HepG2 (cell line): ENCODE measurements around the gene YBX2. TPM values are rescaled to one million over a fixed set of nuclear protein-coding genes. Genes with fewer than 3 reads are reported as not detected.

Experiments
- ARHGAP35 ChIP-seq: sonication (generic); formaldehyde crosslinking; IDR thresholded peaks from 2 replicates; pipeline ENCODE4 v1.9.0; 2022; ENCODE audit warnings: mild to moderate bottlenecking, inconsistent platforms, moderate library complexity, missing genetic modification reagents, borderline replicate concordance
- CC2D1A ChIP-seq: sonication (generic); formaldehyde crosslinking; IDR thresholded peaks from 2 replicates; pipeline ENCODE4 v1.8.1; 2023; ENCODE audit warnings: mild to moderate bottlenecking, missing genetic modification reagents
- DR1 ChIP-seq: sonication (generic); formaldehyde crosslinking; IDR thresholded peaks from 2 replicates; pipeline ENCODE4 v1.8.0; 2021; ENCODE audit warnings: mild to moderate bottlenecking, missing genetic modification reagents, inconsistent platforms
- FIP1L1 ChIP-seq: fragments of 200-400 bp; formaldehyde crosslinking; IDR thresholded peaks from 2 replicates; pipeline ENCODE4 v1.6.1; 2018; ENCODE audit warnings: low read depth, mild to moderate bottlenecking, low read length, moderate library complexity, borderline replicate concordance; ENCODE audit not compliant: insufficient read depth
- FOXK1 ChIP-seq: sonication (generic); formaldehyde crosslinking; IDR thresholded peaks from 2 replicates; pipeline ENCODE4 v1.4.0; 2020; ENCODE audit warnings: low read depth, missing genetic modification reagents, borderline replicate concordance
- GATAD1 ChIP-seq: IDR thresholded peaks from 2 replicates; pipeline ENCODE4 v1.6.1; 2016; ENCODE audit warnings: missing genetic modification reagents, missing compliant biosample characterization
- MTA3 ChIP-seq: sonication (generic); formaldehyde crosslinking; IDR thresholded peaks from 2 replicates; pipeline ENCODE4 v1.4.0; 2020; ENCODE audit warnings: missing genetic modification reagents
- RFX3 ChIP-seq: IDR thresholded peaks from 2 replicates; pipeline ENCODE4 v1.6.1; 2016; ENCODE audit warnings: missing biosample characterization, missing genetic modification reagents
- SALL2 ChIP-seq: sonication (generic); formaldehyde crosslinking; IDR thresholded peaks from 2 replicates; pipeline ENCODE4 v1.8.1; 2023; ENCODE audit warnings: mild to moderate bottlenecking, missing genetic modification reagents, inconsistent platforms
- ZBTB21 ChIP-seq: sonication (generic); formaldehyde crosslinking; IDR thresholded peaks from 2 replicates; pipeline ENCODE4 v1.4.0; 2020; ENCODE audit warnings: missing genetic modification reagents
- ZNF136 ChIP-seq: sonication (generic); formaldehyde crosslinking; IDR thresholded peaks from 2 replicates; pipeline ENCODE4 v1.8.1; 2022; ENCODE audit warnings: low read depth, mild to moderate bottlenecking, moderate library complexity, missing genetic modification reagents
- ZNF282 ChIP-seq: fragments of 450-650 bp; IDR thresholded peaks from 2 replicates; pipeline ENCODE4 v1.6.1; 2018; ENCODE audit not compliant: partially characterized antibody
- ZNF350 ChIP-seq: sonication (generic); formaldehyde crosslinking; IDR thresholded peaks from 2 replicates; pipeline ENCODE4 v1.4.0; 2020; ENCODE audit warnings: mild to moderate bottlenecking, low read depth, missing genetic modification reagents, borderline replicate concordance
- ZNF574 ChIP-seq: sonication (generic); formaldehyde crosslinking; IDR thresholded peaks from 2 replicates; pipeline ENCODE4 v1.4.0; 2020; ENCODE audit warnings: missing genetic modification reagents
- ZNF607 ChIP-seq: sonication (generic); formaldehyde crosslinking; IDR thresholded peaks from 2 replicates; pipeline ENCODE4 v1.5.1; 2020; ENCODE audit warnings: missing genetic modification reagents, mild to moderate bottlenecking, borderline replicate concordance
- ZSCAN5A ChIP-seq: sonication (generic); formaldehyde crosslinking; IDR thresholded peaks from 2 replicates; pipeline ENCODE4 v1.8.0; 2022; ENCODE audit warnings: mild to moderate bottlenecking, missing genetic modification reagents, borderline replicate concordance
- polyA plus RNA-seq, 8 experiments: library from polyadenylated mRNA; depleted of rRNA in 3 of 8; stranded (reverse) in 7 of 8; unstranded in 1 of 8; fragments of >200 nt; fragmentation: Illumina TruSeq in 4 of 8; extraction: Trizol in 4 of 8; gene quantifications; 2 replicates each; pipeline versions ENCODE4 v1.2.1 to v1.2.3, GENCODE V29; 2011 to 2016; ENCODE audit warnings: low read depth in 4 of 8, missing spikeins in 1 of 8, mixed read lengths in 1 of 8; ENCODE audit not compliant: insufficient read depth in 1 of 8
- total RNA-seq, 5 experiments: library from RNA; depleted of rRNA; stranded (reverse); fragments of >200 nt; fragmentation: Illumina TruSeq; extraction: Trizol; gene quantifications; 2 replicates each; pipeline ENCODE4 v1.2.3, GENCODE V29; 2016; ENCODE audit warnings: low read depth in 1 of 5
- TF ChIP-seq, protein P1 (sequence below): sonication (generic); formaldehyde crosslinking; IDR thresholded peaks from 2 replicates; pipeline ENCODE4 v1.4.0; 2020; ENCODE audit warnings: missing genetic modification reagents
- TF ChIP-seq, protein P2 (sequence below): sonication (generic); formaldehyde crosslinking; IDR thresholded peaks from 2 replicates; pipeline ENCODE4 v1.4.0; 2020; ENCODE audit warnings: missing genetic modification reagents, mild to moderate bottlenecking, borderline replicate concordance

The YBX2 gene
- total and polyA plus RNA-seq, 2 of the 13 experiments (the other 11 are each of a cell fraction or from before 2014, with no cell fraction given): 0.12 to 0.22 TPM

GRCh38 chr17:7329374-7329996 is 35.0 kb upstream of the YBX2 start (continued):
- TF ChIP-seq ZNF607 (CRISPR knock-in tag) (peak; percentile 63; the same call in 1 of the 2 replicates), FIP1L1 (no peak), ZBTB21 (no peak), FOXK1 (CRISPR knock-in tag) (peak; percentile 66), ZNF574 (CRISPR knock-in tag) (peak; percentile 94), ZNF282 (no peak), DR1 (peak; percentile 69), RFX3 (CRISPR knock-in tag) (peak; percentile 76), ZNF350 (peak; percentile 73), GATAD1 (CRISPR knock-in tag) (peak; percentile 91), SALL2 (CRISPR knock-in tag) (peak; percentile 56; the same call in 1 of the 2 replicates), ZSCAN5A (no peak), ZNF136 (CRISPR knock-in tag) (no peak), ARHGAP35 (CRISPR knock-in tag) (no peak), CC2D1A (CRISPR knock-in tag) (no peak), MTA3 (CRISPR knock-in tag) (no peak)
- TF ChIP-seq, protein P1, sequence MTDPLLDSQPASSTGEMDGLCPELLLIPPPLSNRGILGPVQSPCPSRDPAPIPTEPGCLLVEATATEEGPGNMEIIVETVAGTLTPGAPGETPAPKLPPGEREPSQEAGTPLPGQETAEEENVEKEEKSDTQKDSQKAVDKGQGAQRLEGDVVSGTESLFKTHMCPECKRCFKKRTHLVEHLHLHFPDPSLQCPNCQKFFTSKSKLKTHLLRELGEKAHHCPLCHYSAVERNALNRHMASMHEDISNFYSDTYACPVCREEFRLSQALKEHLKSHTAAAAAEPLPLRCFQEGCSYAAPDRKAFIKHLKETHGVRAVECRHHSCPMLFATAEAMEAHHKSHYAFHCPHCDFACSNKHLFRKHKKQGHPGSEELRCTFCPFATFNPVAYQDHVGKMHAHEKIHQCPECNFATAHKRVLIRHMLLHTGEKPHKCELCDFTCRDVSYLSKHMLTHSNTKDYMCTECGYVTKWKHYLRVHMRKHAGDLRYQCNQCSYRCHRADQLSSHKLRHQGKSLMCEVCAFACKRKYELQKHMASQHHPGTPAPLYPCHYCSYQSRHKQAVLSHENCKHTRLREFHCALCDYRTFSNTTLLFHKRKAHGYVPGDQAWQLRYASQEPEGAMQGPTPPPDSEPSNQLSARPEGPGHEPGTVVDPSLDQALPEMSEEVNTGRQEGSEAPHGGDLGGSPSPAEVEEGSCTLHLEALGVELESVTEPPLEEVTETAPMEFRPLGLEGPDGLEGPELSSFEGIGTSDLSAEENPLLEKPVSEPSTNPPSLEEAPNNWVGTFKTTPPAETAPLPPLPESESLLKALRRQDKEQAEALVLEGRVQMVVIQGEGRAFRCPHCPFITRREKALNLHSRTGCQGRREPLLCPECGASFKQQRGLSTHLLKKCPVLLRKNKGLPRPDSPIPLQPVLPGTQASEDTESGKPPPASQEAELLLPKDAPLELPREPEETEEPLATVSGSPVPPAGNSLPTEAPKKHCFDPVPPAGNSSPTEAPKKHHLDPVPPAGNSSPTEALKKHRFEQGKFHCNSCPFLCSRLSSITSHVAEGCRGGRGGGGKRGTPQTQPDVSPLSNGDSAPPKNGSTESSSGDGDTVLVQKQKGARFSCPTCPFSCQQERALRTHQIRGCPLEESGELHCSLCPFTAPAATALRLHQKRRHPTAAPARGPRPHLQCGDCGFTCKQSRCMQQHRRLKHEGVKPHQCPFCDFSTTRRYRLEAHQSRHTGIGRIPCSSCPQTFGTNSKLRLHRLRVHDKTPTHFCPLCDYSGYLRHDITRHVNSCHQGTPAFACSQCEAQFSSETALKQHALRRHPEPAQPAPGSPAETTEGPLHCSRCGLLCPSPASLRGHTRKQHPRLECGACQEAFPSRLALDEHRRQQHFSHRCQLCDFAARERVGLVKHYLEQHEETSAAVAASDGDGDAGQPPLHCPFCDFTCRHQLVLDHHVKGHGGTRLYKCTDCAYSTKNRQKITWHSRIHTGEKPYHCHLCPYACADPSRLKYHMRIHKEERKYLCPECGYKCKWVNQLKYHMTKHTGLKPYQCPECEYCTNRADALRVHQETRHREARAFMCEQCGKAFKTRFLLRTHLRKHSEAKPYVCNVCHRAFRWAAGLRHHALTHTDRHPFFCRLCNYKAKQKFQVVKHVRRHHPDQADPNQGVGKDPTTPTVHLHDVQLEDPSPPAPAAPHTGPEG (CRISPR knock-in tag): no peak
- TF ChIP-seq, protein P2, sequence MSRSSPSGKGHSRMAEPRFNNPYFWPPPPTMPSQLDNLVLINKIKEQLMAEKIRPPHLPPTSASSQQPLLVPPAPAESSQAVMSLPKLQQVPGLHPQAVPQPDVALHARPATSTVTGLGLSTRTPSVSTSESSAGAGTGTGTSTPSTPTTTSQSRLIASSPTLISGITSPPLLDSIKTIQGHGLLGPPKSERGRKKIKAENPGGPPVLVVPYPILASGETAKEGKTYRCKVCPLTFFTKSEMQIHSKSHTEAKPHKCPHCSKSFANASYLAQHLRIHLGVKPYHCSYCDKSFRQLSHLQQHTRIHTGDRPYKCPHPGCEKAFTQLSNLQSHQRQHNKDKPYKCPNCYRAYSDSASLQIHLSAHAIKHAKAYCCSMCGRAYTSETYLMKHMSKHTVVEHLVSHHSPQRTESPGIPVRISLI: peak; percentile 25; the same call in 1 of the 2 replicates
